Raji (cell line): ENCODE measurements around the gene DNAJC6.

ENCODE experiments used
- POLR2A ChIP-seq: IDR thresholded peaks from 2 replicates; pipeline ENCODE4 v1.6.1; 2011; ENCODE audit warnings: low read depth, low read length, control low read depth; ENCODE audit not compliant: insufficient read depth

Gene DNAJC6

DNA sequence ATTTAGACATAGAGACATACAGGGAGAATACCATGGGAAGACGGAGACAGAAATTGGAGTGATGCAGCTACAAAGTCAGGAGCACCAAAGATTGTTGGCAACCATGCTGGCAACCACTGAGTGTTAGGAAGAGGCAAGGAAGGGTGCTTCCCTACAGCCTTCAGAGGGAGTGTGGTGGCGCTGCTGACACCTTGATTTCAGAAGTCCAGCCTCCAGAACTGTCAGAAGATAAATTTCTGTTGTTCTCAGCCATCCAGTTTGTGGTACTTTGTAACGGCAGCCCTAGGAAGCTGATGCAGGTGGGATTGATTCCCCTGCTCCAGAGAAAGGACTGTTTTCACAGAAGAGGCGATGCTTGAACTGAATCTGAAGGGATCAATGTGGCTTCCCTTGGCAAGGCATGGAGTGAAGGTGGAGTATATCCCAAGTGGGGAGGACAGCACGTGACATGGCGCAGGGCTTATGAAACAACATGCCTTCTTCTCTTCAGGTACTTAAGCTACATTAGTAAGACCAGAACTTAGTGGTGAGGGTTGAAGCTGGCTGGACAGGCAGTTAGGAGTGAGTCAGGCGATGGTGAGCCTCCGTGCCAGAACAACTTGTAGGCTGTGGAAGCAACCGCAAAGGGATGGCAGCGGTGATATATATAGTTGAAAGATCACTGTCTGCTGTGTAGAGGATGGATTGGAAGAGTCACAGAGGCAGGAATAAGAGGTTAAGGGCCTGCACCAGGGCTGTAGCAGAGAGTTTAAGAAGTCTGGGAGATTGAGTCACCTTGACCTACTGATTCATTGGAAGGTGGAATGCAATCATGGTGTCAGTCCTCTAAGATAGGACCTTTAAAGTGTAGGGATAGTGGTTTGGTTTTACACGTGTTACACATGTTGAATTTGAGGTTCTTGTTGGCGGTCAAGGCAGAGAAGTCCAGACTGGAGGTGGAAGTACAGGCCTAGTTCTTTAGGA is 113.2 kb downstream of the DNAJC6 start:
- no peak for TF ChIP-seq POLR2A

DNA sequence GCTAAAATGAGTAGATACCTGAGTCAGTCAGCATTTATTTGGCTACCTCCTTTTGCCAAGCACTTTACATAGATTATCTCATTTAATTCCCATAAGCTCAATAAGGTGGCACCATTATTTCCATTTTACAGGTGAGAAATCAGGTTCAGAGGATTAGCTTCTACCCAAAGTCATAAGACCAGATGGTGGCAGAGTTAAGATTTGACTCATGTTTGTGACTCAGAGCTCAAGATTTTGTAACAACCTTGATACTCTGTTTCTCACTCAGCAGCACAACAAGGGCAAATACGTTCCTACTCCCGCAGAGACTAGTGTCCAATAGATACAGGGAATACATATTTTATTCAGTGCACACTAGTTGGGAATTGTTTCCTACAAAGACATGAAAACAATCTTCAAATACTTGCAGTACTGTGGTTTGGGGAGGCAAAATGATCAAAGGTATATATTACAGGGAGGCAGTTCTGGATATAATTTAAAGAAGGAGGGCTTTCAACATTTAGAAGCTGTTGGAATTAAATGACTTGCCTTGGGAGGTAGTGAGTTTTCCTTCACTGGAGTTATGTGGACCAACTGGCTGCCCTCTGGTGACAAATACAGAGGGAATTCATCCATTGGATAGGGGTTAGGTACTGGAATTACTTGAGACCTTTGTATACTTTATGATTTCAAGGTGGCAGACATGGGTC is 114.7 kb downstream of the DNAJC6 start:
- TF ChIP-seq POLR2A = no peak

GRCh38 chr1:65424573-65424889 is 115.2 kb downstream of the DNAJC6 start:
- TF ChIP-seq POLR2A = no peak

- TF ChIP-seq POLR2A = no peak
Observed at GRCh38 chr1:65425006-65425405, 115.7 kb downstream of the DNAJC6 start.

GRCh38 chr1:65425697-65426096 is 116.4 kb downstream of the DNAJC6 start:
- no peak for TF ChIP-seq POLR2A

DNA sequence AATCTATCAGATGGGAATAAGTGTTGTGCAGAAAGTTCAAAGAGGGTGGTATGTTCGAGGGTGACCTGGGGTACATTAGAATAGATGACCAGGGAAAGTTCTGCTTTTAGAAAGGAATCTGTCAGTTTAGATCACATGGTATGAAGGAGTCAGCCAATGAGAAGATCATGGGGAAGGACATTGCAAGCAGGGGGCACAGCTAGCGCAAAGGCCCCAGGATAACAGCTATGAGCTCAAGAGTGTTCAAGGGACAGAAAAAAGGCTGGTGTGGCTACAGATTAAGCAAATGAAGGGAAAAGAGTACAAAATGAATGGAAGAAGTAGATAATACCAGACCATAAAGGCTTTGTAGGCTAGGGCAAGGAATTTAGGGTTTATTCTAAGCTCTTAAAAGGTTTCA is 119.7 kb downstream of the DNAJC6 start:
- TF ChIP-seq POLR2A = no peak

GRCh38 chr1:65429806-65430205 is 120.5 kb downstream of the DNAJC6 start:
- no peak for TF ChIP-seq POLR2A

DNA sequence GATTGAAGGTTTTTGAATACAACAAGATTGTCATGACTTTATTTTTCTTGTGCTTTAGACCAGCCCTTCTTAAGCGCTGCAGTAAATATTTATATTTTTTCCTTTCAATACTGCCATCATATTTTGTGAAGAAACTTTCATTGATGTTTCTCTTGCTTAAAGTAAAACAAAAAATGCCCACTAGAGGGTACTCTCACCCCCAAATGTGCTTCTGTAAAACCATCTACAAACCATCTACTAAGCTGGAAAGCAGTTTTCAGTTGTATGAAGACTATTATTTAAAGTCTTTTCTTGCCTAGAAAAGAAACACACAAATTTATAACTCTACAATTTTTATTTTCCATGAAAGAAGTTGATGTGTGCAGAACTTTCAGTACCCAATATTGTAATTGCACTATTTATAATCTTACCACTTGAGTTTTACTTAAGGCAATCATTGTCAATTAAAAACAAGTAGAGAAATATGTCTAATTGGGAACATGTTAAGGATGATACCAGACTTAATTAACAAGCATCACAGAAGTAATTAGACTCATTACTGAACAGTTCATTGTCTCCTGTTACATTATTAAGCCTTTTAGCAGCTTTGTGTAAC is 121.9 kb downstream of the DNAJC6 start:
- TF ChIP-seq POLR2A = no peak

DNA sequence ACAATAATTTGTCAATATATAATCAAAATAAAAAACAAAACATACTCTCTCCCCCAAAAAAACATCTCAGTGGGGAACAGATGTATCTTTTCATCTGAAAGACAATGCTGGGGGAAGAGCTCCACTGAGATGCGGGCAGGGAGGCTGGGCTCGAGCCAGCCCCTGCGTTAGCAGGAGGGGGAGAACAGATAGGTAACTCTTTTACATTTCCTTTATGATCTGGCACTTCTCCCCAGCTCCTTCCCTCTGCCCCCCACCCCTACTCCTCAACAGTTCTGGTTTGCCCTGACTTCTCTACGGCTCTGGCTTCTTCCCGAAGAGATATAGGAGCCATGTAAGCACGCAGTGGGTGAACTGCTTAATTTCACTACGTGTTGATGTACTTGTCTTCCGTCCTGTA is 123.6 kb downstream of the DNAJC6 start:
- no peak for TF ChIP-seq POLR2A

DNA sequence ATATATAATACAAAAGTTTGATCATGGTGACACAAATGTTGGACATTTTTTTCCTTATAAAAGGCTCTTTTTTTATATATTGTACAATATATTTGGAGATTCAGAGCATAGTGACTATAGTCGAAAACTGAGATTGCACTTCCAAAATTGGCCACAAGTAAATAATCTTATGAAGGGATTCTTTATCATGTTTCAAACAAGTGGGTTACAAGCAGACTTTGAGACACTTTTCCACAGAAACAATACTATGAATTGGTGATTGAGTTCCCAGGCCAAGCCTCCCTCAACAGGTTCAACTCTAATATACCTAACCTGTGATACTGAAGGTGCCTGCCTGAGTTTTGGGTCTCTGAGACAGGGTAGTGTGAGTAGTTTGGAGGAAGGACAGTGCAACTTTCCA is 124.9 kb downstream of the DNAJC6 start:
- TF ChIP-seq POLR2A = no peak

DNA sequence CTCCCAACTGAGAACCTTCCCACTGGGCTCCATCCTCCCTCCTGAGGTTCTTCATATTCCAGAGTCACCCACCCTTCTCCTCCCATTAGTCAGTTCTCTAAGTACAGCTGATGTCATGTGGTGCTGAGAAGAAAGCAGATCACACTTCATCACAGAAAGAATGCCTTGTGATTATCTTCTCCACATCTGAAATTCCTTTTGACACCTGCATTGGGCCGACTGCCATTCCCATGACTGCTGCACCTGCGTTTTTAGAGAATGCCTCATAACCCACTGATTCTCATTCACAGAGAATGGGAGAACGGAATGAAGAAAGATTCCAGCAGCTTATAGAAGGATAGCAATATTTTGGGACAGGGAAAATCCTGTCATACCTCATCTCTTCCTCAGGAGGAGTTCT is 125.4 kb downstream of the DNAJC6 start:
- TF ChIP-seq POLR2A = no peak

DNA sequence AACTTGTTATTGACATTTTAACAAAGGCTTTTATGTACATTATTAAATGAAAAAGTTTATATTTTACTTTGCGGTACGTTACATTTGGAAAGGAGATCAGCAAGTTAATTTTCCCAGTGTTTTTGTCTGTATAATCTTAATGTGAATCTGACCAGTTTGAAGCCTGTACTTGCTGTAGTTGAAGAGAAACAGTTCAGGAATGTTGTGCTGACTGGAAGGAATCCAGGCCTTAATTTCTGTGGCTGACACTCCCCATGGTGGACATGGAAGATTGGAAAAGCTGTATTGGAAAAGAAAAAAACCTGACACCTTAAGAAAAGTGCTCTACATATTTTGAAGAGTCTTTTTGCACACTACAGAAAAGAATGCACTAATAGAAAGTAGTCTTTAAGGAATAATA is 126.6 kb downstream of the DNAJC6 start:
- TF ChIP-seq POLR2A = no peak

GRCh38 chr1:65437616-65438015 is 128.3 kb downstream of the DNAJC6 start:
- no peak for TF ChIP-seq POLR2A

- TF ChIP-seq POLR2A = no peak
Observed at GRCh38 chr1:65440322-65440900, 131.1 kb downstream of the DNAJC6 start.

DNA sequence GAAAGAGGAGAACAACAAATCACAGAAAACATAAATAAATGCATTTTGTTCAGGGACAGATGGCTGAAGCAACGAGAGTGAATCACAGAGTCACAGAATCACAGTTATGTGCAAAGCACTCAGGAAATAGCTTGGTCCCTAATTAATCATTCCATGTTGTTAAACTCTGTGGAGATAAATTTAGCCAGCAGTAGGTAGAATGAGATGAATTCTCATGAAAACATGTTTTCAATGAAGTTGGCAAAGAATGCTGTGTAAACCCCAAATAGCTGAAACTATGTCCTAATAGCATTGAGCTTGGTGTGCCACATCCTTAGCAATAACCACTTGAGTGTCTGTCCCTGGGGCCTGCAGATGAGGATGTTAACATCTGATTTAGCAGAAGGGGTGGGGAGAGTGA is 131.6 kb downstream of the DNAJC6 start:
- no peak for TF ChIP-seq POLR2A

- no peak for TF ChIP-seq POLR2A
Observed at GRCh38 chr1:65441464-65441863, 132.1 kb downstream of the DNAJC6 start.
